Islet of Langerhans (tissue), 1 donor: Measurements from ENCODE around the gene NR0B1.

ENCODE experiments used
- FAIRE-seq: peaks from one replicate; lab custom pipeline; 2011; peaks lifted over from hg19 to GRCh38; lab: Jason Lieb, UNC

The NR0B1 gene, protein sequence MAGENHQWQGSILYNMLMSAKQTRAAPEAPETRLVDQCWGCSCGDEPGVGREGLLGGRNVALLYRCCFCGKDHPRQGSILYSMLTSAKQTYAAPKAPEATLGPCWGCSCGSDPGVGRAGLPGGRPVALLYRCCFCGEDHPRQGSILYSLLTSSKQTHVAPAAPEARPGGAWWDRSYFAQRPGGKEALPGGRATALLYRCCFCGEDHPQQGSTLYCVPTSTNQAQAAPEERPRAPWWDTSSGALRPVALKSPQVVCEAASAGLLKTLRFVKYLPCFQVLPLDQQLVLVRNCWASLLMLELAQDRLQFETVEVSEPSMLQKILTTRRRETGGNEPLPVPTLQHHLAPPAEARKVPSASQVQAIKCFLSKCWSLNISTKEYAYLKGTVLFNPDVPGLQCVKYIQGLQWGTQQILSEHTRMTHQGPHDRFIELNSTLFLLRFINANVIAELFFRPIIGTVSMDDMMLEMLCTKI

DNA sequence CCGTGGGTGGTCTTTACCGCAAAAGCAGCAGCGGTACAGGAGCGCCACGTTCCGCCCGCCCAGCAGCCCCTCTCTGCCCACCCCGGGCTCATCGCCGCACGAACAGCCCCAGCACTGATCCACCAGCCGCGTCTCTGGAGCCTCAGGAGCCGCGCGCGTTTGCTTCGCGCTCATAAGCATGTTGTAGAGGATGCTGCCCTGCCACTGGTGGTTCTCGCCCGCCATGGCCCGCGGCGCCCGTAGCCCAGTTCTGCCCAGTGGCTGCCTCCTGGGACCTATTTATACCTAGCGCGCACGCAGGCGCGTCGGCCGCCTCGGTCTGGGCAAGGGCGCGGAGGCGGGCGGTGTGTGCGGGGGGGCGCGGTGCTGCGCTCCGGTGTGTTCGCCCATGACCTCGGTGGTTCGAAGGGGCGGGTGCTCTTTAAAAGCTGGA is at the start of gene NR0B1:
TSS of gene NR0B1 (minus strand) at position 252 of the 433 bp plus-strand sequence. CDS start at position 225, 27 bp downstream.
- no peak for FAIRE-seq

DNA sequence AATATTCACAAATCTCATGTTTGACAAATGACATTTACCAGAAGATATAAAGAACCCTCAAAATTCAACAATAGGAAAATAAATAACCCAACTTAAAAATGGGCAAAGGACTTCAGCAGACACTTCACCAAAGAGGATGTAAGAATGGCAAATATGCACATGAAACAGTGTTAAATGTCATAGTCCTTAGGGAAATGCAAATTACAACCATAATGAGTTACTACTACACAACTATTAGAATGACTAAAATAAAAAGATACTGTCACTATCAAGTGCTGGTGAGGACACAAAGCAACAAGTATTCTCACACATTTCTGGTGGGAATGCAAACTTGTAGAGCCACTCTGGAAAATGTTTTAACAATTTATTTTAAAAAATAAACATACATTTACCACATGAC is 40.8 kb upstream of the NR0B1 start:
- FAIRE-seq: no peak

DNA sequence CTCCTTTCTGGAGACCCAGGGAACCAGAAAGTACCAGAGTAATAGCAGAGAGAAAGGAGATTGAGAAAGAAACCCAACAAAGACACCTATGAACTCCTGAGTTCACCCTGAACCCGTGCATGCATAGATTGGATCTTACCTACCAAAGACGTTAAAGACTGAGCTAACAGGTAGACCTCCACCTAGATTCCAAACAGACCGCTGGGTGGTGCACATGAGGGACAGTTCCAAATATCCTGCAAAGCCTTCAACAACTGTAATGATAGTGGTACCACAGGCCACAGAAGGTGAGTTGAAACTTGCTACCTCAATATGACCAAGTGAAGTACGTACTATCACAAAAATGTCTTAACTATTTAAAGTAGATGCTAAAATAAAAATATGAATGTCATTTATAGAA is 34.0 kb upstream of the NR0B1 start:
- FAIRE-seq: no peak

DNA sequence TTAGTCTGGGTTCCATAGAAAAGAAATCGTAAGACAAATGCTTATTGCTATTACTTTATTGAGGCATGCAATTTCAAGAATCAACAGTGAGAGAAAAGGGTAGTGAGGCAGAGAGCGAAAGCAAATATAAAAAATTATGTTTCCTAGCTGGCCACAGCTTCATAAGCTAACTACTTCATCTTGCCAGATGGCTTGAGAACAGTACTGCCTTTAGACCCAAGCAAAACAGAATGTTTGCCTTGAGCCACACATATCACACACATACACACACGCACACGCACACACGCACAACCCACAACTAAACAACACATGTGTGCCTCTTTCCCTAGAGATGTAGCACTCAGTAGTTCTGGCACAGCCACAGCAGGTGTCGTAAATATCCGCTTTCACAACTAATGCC is 31.6 kb upstream of the NR0B1 start:
- peak; percentile 91 for FAIRE-seq

DNA sequence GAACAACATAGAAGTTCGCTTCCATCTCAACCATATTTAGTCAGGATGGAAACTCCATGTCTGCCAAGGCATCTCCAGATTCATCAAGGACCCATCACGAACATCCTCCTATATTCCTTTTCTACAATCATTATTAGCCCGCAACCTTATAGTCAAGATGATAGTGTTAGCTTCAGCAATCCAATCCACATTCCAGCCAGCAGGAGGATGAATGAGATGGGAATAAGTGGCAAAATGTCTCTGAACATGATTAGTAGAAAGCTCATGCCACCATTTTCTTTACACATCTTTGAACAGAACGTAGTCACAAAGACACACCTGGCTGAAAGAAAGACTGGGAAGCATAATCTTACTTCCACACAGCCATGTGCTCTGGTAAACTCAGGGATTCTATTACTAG is 18.6 kb upstream of the NR0B1 start:
- no peak for FAIRE-seq

DNA sequence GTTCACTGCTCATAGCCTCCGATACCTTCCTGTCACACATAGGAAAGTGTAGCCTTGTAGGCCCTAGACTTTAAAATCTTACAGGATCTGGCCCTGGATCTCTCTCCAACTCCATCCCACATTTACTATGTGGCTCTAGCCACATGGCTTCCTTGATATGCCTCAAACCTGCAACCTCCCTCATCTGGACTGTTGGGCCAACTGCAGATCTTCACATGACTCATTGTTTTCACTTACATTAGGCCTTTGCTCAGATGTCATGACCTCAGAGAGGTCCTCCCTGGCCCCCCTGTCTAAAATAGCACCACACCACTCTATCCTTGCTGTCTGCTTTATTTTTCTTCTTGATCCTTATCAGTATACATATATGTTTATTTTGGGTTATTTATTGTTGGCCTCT is 8.1 kb upstream of the NR0B1 start:
- no peak for FAIRE-seq

DNA sequence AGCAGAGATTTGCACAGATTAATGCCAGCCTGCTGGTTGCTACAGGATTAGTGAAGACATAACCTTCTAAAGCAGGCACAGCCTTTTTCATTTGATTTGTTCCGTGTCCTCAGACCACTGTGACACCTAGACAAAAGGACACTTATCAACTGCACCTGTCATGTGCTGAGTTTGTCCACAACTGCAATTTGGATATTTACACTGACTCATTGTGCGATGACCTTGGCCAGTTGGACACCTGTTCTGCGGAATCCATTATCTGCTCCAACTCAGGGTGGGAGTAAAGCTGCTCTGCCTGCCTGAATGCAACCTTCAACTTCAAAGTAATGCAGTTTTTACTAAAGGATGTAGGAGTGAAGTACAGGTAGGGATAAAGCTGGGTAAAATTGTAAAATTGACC is 4.1 kb upstream of the NR0B1 start:
- FAIRE-seq: no peak

DNA sequence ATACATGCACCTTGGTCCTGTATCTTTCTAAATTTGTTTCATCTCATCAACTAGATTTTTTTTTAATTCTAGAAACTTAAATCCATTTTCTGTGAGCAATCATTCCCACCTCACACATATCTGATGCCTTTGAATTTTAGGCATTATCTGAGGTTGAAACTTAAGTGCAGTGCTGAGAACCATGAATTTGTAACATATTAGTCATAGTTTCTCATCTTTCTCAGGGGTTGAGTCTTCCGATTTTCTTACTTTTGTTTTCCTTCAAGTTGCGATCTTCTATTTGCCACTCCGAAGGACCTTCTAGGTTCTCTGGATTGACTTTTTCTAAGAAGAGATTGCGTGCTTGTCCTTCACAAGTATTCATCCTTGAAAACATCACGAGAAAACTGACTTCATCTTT is 3.7 kb upstream of the NR0B1 start:
- FAIRE-seq: no peak

DNA sequence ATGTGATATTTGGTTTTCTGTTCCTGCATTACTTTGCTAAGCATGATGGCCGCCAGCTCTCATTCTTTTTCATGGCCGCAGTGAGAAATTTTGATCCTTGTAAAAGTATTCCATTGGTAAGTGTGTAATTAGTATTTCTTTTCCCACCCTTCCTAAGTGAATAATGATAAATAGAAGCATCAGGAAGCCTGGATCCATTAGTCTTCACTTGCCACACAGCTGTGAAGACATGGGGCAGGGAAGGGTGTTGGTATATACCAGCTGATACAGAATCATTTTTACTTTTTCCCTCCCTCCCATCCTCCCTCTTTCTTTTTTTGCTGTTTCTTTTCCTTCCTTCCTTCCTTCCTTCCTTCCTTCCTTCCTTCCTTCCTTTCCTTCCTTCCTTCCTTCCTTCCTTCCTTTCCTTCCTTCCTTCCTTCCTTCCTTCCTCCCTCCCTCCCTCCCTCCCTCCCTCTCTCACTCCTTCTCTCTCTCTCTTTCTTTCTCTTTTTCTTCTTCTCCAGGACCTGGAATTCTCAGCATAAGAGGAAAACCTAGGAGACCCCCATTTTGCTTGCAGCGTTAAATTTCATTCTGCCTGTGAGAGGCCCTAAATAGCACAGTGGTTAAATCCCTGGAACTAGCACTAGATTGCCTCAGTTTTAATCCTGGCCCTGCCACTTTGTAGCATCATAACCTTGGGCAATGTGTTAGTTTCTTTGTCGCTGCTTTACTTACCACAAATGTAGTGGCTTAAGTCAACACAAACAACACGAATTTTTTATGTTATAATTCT is 1.4 kb upstream of the NR0B1 start:
- no peak for FAIRE-seq

DNA sequence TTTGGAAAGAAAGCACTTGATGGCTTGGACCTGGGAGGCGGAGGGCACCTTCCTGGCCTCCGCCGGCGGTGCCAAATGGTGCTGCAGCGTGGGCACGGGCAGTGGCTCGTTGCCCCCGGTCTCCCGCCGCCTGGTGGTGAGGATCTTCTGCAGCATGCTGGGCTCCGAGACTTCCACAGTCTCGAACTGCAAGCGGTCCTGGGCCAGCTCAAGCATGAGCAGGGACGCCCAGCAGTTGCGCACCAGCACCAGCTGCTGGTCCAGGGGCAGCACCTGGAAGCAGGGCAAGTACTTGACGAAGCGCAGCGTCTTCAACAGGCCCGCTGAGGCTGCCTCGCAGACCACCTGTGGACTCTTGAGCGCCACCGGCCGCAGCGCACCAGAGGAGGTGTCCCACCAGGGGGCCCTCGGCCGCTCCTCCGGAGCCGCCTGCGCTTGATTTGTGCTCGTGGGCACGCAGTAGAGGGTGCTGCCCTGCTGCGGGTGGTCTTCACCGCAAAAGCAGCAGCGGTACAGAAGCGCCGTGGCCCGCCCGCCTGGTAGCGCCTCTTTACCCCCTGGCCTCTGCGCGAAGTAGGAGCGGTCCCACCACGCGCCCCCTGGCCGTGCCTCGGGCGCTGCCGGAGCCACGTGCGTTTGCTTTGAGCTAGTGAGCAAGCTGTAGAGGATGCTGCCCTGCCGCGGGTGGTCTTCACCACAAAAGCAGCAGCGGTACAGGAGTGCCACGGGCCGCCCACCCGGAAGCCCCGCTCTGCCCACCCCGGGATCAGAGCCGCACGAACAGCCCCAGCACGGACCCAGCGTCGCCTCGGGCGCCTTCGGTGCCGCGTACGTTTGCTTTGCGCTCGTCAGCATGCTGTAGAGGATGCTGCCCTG is 689 bp downstream of the NR0B1 start:
- FAIRE-seq: no peak

DNA sequence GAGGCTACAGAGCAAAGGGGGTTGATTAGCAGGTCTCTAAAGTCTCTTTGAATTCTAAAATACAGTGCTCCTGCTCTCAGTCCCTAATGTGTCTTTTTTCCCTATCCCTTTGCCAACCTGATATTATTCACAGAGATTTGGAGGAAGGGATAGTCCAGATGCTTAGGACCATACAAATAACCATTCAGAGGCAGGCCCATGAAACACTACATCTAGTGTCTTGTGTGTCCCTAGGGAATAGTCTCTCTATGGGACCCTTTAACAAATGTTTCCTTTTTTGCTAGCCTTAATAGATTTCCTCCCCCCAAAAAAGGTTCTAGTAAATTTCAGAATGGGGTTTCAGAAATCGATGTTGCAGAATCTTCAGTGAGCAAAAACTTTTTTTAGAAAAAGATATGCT is 1.7 kb downstream of the NR0B1 start:
- no peak for FAIRE-seq

DNA sequence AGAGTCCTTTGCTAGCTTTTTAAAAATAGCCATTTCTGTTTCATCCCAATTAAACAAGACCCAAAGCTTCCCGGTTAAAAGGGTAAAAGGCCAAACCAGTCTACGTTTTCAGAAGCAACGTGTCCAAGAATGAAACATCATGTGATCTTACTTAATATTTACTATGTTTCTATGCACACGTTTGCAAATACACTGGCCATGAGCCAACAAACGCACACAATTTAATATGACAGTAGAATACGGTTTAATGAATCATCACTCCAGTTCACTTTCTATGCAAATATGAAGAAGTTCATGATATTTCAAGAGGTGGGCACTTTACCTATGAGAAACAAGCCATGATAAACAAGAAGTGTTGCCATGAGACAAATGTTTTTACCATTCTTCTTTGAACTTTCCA is 4.3 kb downstream of the NR0B1 start:
- no peak for FAIRE-seq

DNA sequence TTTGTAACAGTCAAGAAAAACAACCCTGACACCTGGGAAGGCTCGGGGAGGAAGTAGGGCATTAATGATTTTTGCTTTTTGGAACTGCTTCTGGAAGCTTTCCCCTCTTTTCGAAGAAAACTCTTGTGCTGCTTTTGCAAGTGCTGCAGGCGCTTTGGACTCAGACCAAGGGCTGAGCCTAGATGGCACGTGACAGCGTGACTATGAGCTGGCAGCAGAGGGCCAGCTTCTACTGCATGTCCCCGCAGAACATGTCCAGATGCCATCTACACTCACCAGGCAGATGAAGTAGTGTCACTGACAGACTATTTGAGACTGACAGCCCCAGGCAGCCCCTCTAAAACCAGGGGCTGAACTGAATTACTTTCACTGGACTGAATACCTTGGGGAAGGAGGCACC is 6.2 kb downstream of the NR0B1 start:
- peak; percentile 27 for FAIRE-seq

DNA sequence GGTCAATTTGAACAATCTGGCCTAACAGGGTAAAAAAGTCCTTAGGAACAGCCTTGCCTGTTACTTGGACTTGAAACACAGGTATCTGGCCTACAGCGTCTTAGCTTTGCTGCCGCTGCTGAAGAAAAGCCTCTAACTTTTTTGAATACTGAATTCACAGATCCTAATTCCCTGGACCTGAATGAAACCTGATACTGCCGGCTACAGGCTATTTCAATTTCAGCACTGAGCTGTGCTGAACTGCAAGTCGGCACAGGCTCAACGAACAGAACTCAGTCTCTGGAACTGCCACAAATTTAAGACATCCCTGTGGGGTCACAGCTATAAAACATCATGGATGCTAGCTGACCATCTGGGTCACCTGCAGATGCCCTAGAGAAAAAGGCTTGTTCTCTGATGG is 7.2 kb downstream of the NR0B1 start:
- FAIRE-seq: no peak

DNA sequence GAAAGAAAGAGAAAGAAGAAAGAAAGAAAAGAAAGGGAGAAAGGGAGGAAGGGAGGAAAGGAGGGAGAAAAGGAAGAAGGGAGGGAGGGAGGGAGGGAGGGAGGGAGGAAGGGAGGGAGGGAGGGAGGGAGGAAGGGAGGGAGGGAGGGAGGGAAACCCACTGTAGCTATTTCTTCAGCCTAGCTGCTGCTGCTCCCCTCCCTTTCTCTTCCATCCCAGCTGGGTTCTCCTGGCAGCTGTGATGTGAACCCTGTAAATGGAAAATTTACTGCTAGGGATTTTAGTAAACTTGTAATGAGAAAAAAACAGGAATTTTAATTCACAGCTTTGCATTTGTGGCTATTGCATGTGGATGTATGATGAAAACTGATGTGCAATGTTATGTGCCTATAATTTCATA is 8.0 kb downstream of the NR0B1 start:
- FAIRE-seq: no peak

DNA sequence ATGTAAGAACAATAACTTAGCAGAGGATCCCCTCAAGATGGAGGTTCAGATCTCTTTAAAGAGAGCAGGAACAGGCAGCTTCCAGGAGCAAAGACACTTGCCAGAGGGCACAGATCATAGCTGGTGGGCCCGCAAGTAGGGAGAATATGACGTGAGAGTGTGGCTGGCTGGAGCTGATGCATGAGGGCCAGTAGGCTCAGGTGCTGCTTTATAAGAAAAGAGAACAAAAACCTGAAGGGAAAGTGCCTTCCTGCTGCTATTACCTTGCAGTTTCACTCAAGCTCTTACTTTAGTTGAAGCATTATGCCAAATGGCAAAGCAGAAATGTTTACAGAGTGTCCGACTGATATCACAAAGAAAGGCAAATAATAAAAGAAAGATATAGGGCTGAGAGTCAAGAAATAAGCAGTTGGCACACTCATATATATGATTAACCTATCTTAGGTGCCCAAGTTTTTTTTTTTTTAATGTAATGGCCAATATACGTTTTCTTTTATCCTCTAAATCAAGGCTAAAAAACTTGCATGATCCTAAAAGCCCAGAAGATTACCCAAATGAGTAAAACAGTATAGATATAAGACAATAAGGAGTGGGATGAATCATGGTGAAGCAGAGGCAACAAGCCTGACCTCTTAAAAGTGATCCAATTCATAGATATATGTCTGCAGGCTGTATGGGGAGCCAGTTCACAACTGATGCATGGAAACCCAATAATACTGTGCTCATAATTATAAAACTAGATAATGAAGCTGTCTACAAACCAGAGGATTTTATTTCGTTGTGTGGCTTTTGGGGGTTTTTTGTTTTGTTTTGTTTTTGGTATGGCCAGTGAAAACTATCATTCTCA is 12.6 kb downstream of the NR0B1 start:
- peak; percentile 68 for FAIRE-seq

DNA sequence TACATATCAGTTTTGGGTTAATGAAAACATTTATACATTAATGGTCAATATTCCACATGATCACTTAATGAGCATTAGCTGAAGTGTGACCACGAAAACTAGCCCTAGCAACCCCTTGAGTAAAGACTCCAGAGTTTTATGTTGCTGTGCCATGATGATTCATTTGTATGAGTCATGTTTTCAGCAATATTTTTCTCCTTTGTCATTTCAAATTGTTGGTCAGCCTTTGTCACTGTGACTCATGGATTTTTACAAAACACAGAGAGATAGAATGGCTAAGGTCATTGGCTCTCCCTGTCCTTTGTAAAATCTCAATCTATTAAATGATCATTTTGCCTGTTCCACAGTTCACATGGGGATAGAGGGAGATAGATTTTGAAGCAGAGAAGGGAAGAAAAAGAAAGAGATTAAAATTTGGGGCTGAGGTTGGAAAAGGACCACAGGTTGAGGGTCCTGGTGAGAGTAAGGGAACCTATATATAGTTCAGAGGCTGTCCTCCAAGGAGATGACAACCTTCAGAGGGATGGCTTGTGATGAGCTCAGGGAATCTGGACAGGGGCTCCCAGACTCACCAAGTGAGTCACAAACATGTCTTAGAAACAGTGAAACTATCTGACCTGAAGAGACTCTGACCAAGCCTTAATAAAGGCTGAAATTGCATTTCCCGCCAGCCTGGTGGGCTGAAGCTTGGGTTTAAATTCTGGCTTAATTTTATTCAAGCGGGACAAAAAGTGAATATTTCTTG is 25.6 kb downstream of the NR0B1 start:
- FAIRE-seq: peak; percentile 100

DNA sequence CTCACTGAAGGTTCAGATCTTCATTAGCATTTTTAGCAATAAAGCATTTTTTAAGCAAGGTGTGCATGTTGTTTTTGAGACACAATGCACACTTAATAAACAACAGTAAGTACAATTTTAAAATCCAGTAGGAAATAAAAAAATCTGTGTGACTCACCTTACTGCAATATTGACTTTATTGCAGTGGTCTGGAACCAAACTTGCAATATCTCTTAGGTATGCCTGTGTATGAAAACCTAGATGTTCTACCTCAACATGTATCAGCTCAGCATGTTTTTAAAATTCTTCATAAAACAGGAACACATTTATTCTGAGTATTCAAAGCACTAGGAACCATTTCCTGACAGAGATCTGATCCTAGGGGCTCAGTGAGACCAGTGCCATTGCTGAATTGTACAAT is 26.7 kb downstream of the NR0B1 start:
- peak; percentile 76 for FAIRE-seq

DNA sequence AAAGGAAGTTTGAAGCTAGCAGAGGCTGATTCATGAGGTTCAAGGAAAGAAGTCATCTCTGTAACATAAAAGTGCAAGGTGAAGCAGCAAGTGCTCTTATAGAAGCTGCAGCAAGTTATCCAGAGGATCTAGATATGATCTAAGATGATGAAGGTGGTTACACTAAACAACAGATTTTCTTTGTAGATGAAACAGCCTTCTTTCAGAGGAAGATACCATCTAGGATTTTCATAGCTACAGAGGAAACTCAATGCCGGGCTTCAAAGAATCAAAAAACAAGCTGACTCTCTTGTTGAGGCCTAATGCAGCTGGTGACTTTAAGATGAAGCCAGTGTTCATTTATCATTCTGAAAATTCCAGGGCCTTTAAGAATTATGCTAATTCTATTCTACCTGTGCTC is 28.8 kb downstream of the NR0B1 start:
- FAIRE-seq: no peak

DNA sequence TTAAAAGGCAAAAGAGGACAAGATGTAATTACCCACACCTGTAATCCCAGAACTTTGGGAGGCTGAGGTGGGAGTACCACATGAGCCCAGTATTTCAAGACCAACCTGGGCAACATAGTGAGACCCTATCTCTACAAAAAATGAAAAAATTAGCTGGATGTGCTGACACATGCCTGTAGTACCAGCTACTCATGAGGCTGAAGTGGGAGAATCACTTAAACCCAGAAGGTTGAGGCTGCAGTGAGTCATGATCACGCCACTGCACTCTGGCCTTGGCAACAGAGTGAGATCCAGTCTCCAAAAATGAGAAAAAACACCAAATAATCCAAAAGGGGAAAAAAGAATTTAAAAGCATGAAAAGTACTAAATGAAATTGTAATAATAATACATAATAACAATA is 30.8 kb downstream of the NR0B1 start:
- no peak for FAIRE-seq

DNA sequence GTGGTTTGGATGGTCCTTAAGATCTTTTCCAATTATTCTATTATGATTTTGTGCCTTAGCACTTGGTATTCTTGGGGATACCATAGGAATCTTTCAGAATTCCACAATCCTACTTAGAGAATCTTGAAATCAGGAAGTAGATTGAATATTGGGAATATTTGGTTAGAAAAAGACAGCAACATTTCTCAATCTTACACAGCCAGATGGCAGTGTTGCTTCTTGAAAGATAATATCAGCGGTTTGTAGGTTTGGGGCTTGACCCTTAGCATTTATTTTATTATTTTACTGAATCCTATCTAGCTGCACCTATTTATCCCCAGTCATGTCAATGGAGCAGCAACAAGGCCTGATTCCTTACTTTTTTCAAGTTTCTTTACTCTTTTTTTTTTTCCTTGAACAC is 33.7 kb downstream of the NR0B1 start:
- peak; percentile 99 for FAIRE-seq
